ENCODE results near the gene PCA3.

PCA3 gene

DNA sequence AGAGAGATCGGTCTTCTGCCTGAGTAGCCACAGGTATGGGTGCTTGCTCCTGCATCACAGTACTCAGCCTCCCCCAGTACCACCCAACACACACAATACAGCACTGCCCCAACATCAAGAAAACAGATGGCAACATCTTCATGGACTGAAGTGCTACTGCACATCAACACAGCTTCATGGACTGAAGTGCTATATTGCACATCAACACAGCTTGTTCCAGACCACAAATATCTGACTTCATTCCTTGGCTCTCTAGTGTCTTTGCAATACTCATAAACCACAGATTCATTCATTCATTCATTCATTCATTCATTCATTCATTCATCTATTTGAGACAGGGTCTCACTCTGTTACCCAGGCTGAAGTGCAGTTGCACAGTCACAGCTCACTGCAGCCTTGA, 31.1 kb upstream of the PCA3 start:
- H2AFZ ChIP-seq (ENCODE audit: low read depth, low read length) = no peak overlapping the region
- DNase-seq = no peak
- no peak overlapping the region for H2AK5ac ChIP-seq (ENCODE audit: low read length, severe bottlenecking)
- no peaks in the 10 kb centered on the region for H3K79me1 ChIP-seq (replicated peaks; ENCODE audit: low read length, poor library complexity, severe bottlenecking)
- no peak overlapping the region for H3K18ac ChIP-seq (ENCODE audit: low read depth in 1 of 2, low read length in 2 of 2)
- H3K4ac ChIP-seq (ENCODE audit: low read depth in 1 of 2, low read length in 2 of 2) = no peak overlapping the region
- H3K4me1 ChIP-seq (ENCODE audit: control insufficient read depth, insufficient read depth, low read depth, low read length) = no peaks in the 10 kb centered on the region
- H3K9me3 ChIP-seq (ENCODE audit: control insufficient read depth, low read length) = no peaks in the 10 kb centered on the region
- no peak overlapping the region for H4K91ac ChIP-seq (ENCODE audit: low read length)
- H3K4me3 ChIP-seq (ENCODE audit: insufficient read depth in 1 of 2, low read depth in 1 of 2, low read length in 2 of 2) = no peak overlapping the region
- H4K8ac ChIP-seq (ENCODE audit: low read length) = no peak overlapping the region
- H2BK5ac ChIP-seq (ENCODE audit: low read depth, low read length, poor library complexity, severe bottlenecking) = no peak overlapping the region
- 100% methylated on average over 1 of the region's 1 CpG for WGBS
- H3K4me2 ChIP-seq (ENCODE audit: low read length, poor library complexity, severe bottlenecking) = no peak overlapping the region
- H3K36me3 ChIP-seq (ENCODE audit: control insufficient read depth in 1 of 2, insufficient read depth in 2 of 2, low read depth in 1 of 2, low read length in 2 of 2) = no peaks in the 10 kb centered on the region
- H3K23ac ChIP-seq (ENCODE audit: low read length in 2 of 2) = no peak overlapping the region
- no peaks in the 10 kb centered on the region for H3K27me3 ChIP-seq (ENCODE audit: control insufficient read depth in 1 of 2, insufficient read depth in 1 of 2, low read length in 2 of 2)
- no peak overlapping the region for H3K14ac ChIP-seq (ENCODE audit: low read length in 2 of 2)
- H3K9ac ChIP-seq (ENCODE audit: low read length) = no peak overlapping the region
- H2BK15ac ChIP-seq (ENCODE audit: low read depth, poor library complexity, severe bottlenecking) = no peak overlapping the region
- H2BK120ac ChIP-seq (ENCODE audit: low read depth, low read length) = no peak overlapping the region
- no peak overlapping the region for H3K27ac ChIP-seq (ENCODE audit: low read length, poor library complexity, severe bottlenecking)
- H2BK12ac ChIP-seq (ENCODE audit: low read length in 2 of 2) = no peak overlapping the region

DNA sequence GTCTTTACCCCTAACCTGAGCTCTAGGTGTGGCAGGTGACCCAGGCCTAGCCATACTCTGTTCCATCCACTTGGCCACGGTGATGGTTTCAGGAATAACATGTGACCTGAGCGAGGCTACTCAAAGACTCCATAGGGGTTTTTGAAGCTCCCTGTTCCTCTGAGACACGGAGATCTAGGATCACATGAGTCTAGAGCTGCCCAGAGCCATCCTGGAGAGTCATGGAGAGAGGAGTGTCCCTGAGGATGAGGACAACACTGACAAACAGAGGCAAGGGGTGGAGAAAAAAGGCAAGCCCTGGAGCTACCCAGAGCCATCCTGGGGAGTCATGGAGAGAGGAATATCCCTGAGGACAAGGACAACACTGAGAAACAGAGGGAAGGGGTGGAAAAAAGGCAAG, 29.5 kb upstream of the PCA3 start:
- Histone ChIP-seq H4K91ac (ENCODE audit: low read length) (no peak overlapping the region), H3K4ac (ENCODE audit: low read depth in 1 of 2, low read length in 2 of 2) (no peak overlapping the region), H3K36me3 (ENCODE audit: control insufficient read depth in 1 of 2, insufficient read depth in 2 of 2, low read depth in 1 of 2, low read length in 2 of 2) (peaks cover 0 to 4% of the 10 kb centered on the region in 2 experiments), H4K8ac (ENCODE audit: low read length) (no peak overlapping the region), H3K9ac (ENCODE audit: low read length) (no peak overlapping the region), H3K14ac (ENCODE audit: low read length in 2 of 2) (no peak overlapping the region), H2BK15ac (ENCODE audit: low read depth, poor library complexity, severe bottlenecking) (no peak overlapping the region), H3K4me2 (ENCODE audit: low read length, poor library complexity, severe bottlenecking) (no peak overlapping the region), H2AFZ (ENCODE audit: low read depth, low read length) (no peak overlapping the region), H3K4me3 (ENCODE audit: insufficient read depth in 1 of 2, low read depth in 1 of 2, low read length in 2 of 2) (no peak overlapping the region), H2BK12ac (ENCODE audit: low read length in 2 of 2) (no peak overlapping the region), H3K4me1 (ENCODE audit: control insufficient read depth, insufficient read depth, low read depth, low read length) (no peaks in the 10 kb centered on the region), H3K27ac (ENCODE audit: low read length, poor library complexity, severe bottlenecking) (no peak overlapping the region), H3K27me3 (ENCODE audit: control insufficient read depth in 1 of 2, insufficient read depth in 1 of 2, low read length in 2 of 2) (no peaks in the 10 kb centered on the region), H2AK5ac (ENCODE audit: low read length, severe bottlenecking) (no peak overlapping the region), H2BK120ac (ENCODE audit: low read depth, low read length) (no peak overlapping the region), H3K9me3 (ENCODE audit: control insufficient read depth, low read length) (no peaks in the 10 kb centered on the region), H3K79me1 (replicated peaks; ENCODE audit: low read length, poor library complexity, severe bottlenecking) (no peaks in the 10 kb centered on the region), H3K23ac (ENCODE audit: low read length in 2 of 2) (no peak overlapping the region), H2BK5ac (ENCODE audit: low read depth, low read length, poor library complexity, severe bottlenecking) (no peak overlapping the region), H3K18ac (ENCODE audit: low read depth in 1 of 2, low read length in 2 of 2) (no peak overlapping the region)
- WGBS = 64% methylated on average over 3 of the region's 3 CpGs
- no peak for DNase-seq

DNA sequence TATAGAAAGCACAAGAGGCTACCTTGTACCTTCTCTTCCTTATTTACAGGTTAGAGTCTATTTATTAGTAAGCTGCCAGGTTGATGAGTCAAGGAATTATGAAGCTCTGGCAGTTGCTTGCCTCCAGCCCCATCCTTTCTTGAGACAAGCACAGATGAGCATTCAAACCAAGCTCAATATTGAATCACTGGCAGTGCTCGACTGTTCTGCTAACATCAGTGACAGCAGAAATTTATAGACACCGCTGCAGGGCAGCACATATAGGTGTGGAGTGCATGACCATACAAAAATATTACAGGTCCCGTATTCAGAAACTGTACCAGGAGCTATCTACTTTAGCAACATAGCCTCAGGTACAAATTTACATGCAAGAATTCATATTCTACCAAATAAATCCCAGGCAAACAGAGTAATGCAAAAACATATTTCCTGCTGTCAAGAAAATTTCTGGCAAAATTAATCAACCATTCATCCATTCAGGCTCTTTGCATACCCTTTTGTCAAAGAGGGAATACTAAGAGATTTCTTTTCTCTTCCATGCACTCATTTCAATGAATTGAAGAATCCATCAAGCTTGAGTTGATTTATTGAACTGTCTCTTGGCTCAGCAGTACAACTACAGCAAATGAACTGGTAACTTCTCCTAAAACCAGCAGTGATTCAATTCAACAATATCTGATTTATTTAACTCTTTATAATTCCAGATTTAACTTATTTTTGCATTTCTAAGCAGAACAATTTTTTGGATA, 26.9 kb upstream of the PCA3 start:
- Histone ChIP-seq H2BK5ac (ENCODE audit: low read depth, low read length, poor library complexity, severe bottlenecking) (no peak overlapping the region), H2BK120ac (ENCODE audit: low read depth, low read length) (no peak overlapping the region), H2AFZ (ENCODE audit: low read depth, low read length) (no peak overlapping the region), H3K9ac (ENCODE audit: low read length) (no peak overlapping the region), H2AK5ac (ENCODE audit: low read length, severe bottlenecking) (no peak overlapping the region), H3K14ac (ENCODE audit: low read length in 2 of 2) (no peak overlapping the region), H3K27me3 (ENCODE audit: control insufficient read depth in 1 of 2, insufficient read depth in 1 of 2, low read length in 2 of 2) (no peaks in the 10 kb centered on the region), H2BK15ac (ENCODE audit: low read depth, poor library complexity, severe bottlenecking) (no peak overlapping the region), H3K4ac (ENCODE audit: low read depth in 1 of 2, low read length in 2 of 2) (no peak overlapping the region), H4K8ac (ENCODE audit: low read length) (no peak overlapping the region), H3K36me3 (ENCODE audit: control insufficient read depth in 1 of 2, insufficient read depth in 2 of 2, low read depth in 1 of 2, low read length in 2 of 2) (peaks cover 0 to 4% of the 10 kb centered on the region in 2 experiments), H3K79me1 (replicated peaks; ENCODE audit: low read length, poor library complexity, severe bottlenecking) (no peaks in the 10 kb centered on the region), H3K9me3 (ENCODE audit: control insufficient read depth, low read length) (no peaks in the 10 kb centered on the region), H2BK12ac (ENCODE audit: low read length in 2 of 2) (no peak overlapping the region), H3K4me2 (ENCODE audit: low read length, poor library complexity, severe bottlenecking) (no peak overlapping the region), H3K18ac (ENCODE audit: low read depth in 1 of 2, low read length in 2 of 2) (no peak overlapping the region), H3K4me1 (ENCODE audit: control insufficient read depth, insufficient read depth, low read depth, low read length) (no peaks in the 10 kb centered on the region), H3K23ac (ENCODE audit: low read length in 2 of 2) (no peak overlapping the region), H4K91ac (ENCODE audit: low read length) (no peak overlapping the region), H3K27ac (ENCODE audit: low read length, poor library complexity, severe bottlenecking) (no peak overlapping the region), H3K4me3 (ENCODE audit: insufficient read depth in 1 of 2, low read depth in 1 of 2, low read length in 2 of 2) (no peak overlapping the region)
- no peak for DNase-seq
- 63% methylated on average over 3 of the region's 3 CpGs for WGBS

DNA sequence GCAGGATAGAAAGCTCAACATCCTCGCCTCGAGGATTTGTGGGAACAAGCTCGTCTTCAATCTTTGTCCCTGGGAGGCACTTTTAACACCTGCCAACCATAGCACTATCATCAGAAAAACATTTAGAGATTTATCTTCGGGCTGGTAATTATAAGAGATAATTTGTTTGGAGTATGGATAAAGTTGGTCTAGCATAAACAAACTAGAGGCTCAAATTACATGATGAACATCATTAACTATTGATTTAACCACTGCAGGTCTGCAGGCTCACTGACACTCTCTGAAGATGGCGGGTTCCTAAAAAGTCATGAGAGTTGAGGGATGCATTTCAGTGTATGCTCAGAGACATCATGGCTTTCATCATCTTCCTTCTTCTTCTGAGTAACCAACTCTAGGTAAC, 25.8 kb upstream of the PCA3 start:
- no peak overlapping the region for H2BK15ac ChIP-seq (ENCODE audit: low read depth, poor library complexity, severe bottlenecking)
- no peaks in the 10 kb centered on the region for H3K27me3 ChIP-seq (ENCODE audit: control insufficient read depth in 1 of 2, insufficient read depth in 1 of 2, low read length in 2 of 2)
- 84% methylated on average over 3 of the region's 5 CpGs for WGBS

More for the DNA sequence above, 25.8 kb upstream of the PCA3 start:
- Histone ChIP-seq H3K4me2 (ENCODE audit: low read length, poor library complexity, severe bottlenecking) (no peak overlapping the region), H2AK5ac (ENCODE audit: low read length, severe bottlenecking) (no peak overlapping the region), H3K4me1 (ENCODE audit: control insufficient read depth, insufficient read depth, low read depth, low read length) (no peaks in the 10 kb centered on the region), H2AFZ (ENCODE audit: low read depth, low read length) (no peak overlapping the region), H3K14ac (ENCODE audit: low read length in 2 of 2) (no peak overlapping the region), H4K8ac (ENCODE audit: low read length) (no peak overlapping the region), H3K18ac (ENCODE audit: low read depth in 1 of 2, low read length in 2 of 2) (no peak overlapping the region), H2BK5ac (ENCODE audit: low read depth, low read length, poor library complexity, severe bottlenecking) (no peak overlapping the region), H3K4ac (ENCODE audit: low read depth in 1 of 2, low read length in 2 of 2) (no peak overlapping the region), H3K9ac (ENCODE audit: low read length) (no peak overlapping the region), H2BK12ac (ENCODE audit: low read length in 2 of 2) (no peak overlapping the region), H3K27ac (ENCODE audit: low read length, poor library complexity, severe bottlenecking) (no peak overlapping the region), H2BK120ac (ENCODE audit: low read depth, low read length) (no peak overlapping the region), H3K4me3 (ENCODE audit: insufficient read depth in 1 of 2, low read depth in 1 of 2, low read length in 2 of 2) (no peak overlapping the region), H3K36me3 (ENCODE audit: control insufficient read depth in 1 of 2, insufficient read depth in 2 of 2, low read depth in 1 of 2, low read length in 2 of 2) (peaks cover 0 to 4% of the 10 kb centered on the region in 2 experiments), H3K9me3 (ENCODE audit: control insufficient read depth, low read length) (no peaks in the 10 kb centered on the region), H3K23ac (ENCODE audit: low read length in 2 of 2) (no peak overlapping the region), H3K79me1 (replicated peaks; ENCODE audit: low read length, poor library complexity, severe bottlenecking) (no peaks in the 10 kb centered on the region), H4K91ac (ENCODE audit: low read length) (no peak overlapping the region)
- no peak for DNase-seq
